ENCODE results near the gene RGS21. TPM values are rescaled to one million over a fixed set of nuclear protein-coding genes. Genes with fewer than 3 reads are reported as not detected.

Gene RGS21, protein sequence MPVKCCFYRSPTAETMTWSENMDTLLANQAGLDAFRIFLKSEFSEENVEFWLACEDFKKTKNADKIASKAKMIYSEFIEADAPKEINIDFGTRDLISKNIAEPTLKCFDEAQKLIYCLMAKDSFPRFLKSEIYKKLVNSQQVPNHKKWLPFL
- not detected in 2 replicates for total RNA-seq (ENCODE audit: low replicate concordance)

DNA sequence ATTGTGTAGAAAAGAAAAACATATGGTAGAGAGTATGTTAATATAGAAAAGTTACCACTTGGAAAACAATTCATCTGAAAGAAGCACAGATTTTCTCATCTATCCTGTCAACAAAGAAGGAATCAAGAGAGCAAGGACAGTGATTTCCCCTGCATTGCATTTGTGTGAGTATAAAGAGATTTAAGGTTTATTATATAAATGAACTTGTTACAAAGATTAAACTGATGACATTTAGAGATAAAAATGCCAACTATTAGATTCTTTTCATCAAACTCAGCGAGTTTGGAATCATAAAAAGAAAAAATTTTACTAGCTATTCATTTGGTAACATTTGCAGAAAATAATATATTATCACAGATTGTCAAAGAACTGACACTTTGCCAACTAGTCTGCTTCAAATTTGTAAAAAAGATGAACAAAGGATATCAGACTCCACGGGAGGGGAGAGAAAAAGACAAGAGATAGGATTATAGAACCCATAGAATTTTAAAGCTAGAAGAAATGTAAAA lies at the start of gene RGS21:
TSS of gene RGS21 (plus strand) at position 51 of the 509 bp plus-strand sequence. CDS start 26,045 bp downstream, outside the sequence.
- Histone ChIP-seq H3K4me3 (no peak within 1 kb of the TSS), H3K4me1 (no peaks in the 10 kb centered on the region), H3K79me2 (ENCODE audit: low read depth) (no peaks in the 10 kb centered on the region), H3K9me3 (ENCODE audit: low read depth) (no peaks in the 10 kb centered on the region), H3K4me2 (no peak within 1 kb of the TSS), H3K36me3 (no peaks in the 10 kb centered on the region), H3K9ac (no peak within 1 kb of the TSS), H2AFZ (replicated peaks) (no peak within 1 kb of the TSS), H3F3A (ENCODE audit: low read depth) (no peaks in the 10 kb centered on the region), H4K20me1 (ENCODE audit: low read depth) (no peaks in the 10 kb centered on the region), H3K27me3 (no peaks in the 10 kb centered on the region), H3K27ac (no peak within 1 kb of the TSS)
- no peaks in the 10 kb centered on the region for H3K27me3 Mint-ChIP-seq (ENCODE audit: insufficient read depth, low read depth)
- DNase-seq (ENCODE audit: low spot score), result no peak
- H3K4me1 Mint-ChIP-seq, result no peaks in the 10 kb centered on the region
- H3K9me3 Mint-ChIP-seq, result no peaks in the 10 kb centered on the region
- H3K4me3 Mint-ChIP-seq, result no peak within 1 kb of the TSS
- no peaks in the 10 kb centered on the region for H3K36me3 Mint-ChIP-seq
- TF ChIP-seq EZH2phosphoT487 (IDR thresholded peaks at IDR 0.05) (no peak), EZH2 (IDR thresholded peaks at IDR 0.05) (no peak)
- TF ChIP-seq, protein P1, sequence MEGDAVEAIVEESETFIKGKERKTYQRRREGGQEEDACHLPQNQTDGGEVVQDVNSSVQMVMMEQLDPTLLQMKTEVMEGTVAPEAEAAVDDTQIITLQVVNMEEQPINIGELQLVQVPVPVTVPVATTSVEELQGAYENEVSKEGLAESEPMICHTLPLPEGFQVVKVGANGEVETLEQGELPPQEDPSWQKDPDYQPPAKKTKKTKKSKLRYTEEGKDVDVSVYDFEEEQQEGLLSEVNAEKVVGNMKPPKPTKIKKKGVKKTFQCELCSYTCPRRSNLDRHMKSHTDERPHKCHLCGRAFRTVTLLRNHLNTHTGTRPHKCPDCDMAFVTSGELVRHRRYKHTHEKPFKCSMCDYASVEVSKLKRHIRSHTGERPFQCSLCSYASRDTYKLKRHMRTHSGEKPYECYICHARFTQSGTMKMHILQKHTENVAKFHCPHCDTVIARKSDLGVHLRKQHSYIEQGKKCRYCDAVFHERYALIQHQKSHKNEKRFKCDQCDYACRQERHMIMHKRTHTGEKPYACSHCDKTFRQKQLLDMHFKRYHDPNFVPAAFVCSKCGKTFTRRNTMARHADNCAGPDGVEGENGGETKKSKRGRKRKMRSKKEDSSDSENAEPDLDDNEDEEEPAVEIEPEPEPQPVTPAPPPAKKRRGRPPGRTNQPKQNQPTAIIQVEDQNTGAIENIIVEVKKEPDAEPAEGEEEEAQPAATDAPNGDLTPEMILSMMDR (IDR thresholded peaks at IDR 0.05), result no peak
- no peak within 1 kb of the TSS for H3K27ac Mint-ChIP-seq

DNA sequence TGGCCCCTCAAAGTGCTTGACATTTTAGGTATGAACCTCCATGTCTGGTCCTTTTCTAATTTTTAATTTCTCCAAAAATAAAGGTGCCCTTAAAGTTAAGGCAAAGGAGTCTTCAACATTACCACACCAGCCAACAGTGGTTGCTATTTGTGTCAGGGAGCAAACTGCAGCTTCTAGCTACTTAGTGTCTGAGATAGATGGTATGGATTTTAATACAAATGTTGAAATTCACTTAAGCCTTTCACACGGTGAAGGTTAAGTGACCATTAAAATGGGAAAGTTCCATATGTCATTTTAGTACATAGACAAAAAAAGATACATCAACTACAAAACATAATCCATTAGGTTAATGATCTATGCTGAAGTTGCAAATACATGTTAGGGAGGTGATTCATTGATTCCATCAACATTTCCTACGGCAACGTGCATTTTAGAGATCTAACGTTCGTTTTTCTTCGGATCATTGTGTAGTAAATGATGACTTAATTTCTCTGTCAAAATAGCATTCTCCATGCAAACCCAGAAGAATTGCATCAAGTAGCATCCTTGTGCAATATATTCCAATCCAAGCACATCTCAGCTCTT lies 48.2 kb upstream of the RGS21 start:
- no peaks in the 10 kb centered on the region for H3K36me3 ChIP-seq
- Mint-ChIP-seq H3K27me3 (ENCODE audit: insufficient read depth, low read depth) (no peaks in the 10 kb centered on the region), H3K27ac (no peak overlapping the region)

DNA sequence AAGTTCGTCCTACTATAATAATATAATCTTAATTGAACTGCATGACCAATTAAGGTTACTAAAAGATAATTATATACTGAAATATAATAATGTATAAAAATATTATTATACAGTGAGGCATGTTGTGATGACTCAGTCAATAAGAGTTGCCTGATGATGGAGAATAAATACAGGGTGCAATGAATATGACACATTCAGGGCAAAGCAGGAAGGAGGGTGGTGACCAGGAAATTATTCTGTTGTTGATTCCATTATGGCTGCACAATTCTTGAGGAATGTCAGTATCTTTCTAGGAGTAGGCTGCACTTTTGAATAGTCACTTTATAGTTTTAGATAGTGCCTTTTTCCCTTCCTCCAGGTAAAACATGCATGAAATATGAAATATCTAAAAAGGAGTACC lies 46.4 kb upstream of the RGS21 start:
- Histone ChIP-seq H3K9me3 (ENCODE audit: low read depth) (no peaks in the 10 kb centered on the region), H3K27me3 (no peaks in the 10 kb centered on the region), H2AFZ (replicated peaks) (no peak overlapping the region), H3K27ac (no peak overlapping the region), H3F3A (ENCODE audit: low read depth) (no peaks in the 10 kb centered on the region), H4K20me1 (ENCODE audit: low read depth) (no peaks in the 10 kb centered on the region), H3K4me3 (no peak overlapping the region), H3K36me3 (no peaks in the 10 kb centered on the region), H3K4me1 (no peaks in the 10 kb centered on the region), H3K79me2 (ENCODE audit: low read depth) (no peaks in the 10 kb centered on the region), H3K4me2 (no peak overlapping the region), H3K9ac (no peak overlapping the region)
- H3K36me3 Mint-ChIP-seq, result no peaks in the 10 kb centered on the region
- no peak overlapping the region for H3K27ac Mint-ChIP-seq
- no peak for DNase-seq (ENCODE audit: low spot score)
- H3K4me1 Mint-ChIP-seq, result no peaks in the 10 kb centered on the region
- H3K4me3 Mint-ChIP-seq, result no peak overlapping the region
- no peaks in the 10 kb centered on the region for H3K27me3 Mint-ChIP-seq (ENCODE audit: insufficient read depth, low read depth)
- no peaks in the 10 kb centered on the region for H3K9me3 Mint-ChIP-seq
- TF ChIP-seq EZH2 (IDR thresholded peaks at IDR 0.05) (no peak), EZH2phosphoT487 (IDR thresholded peaks at IDR 0.05) (no peak)
- TF ChIP-seq, protein P1 (IDR thresholded peaks at IDR 0.05), result no peak

More for the DNA sequence above, 48.2 kb upstream of the RGS21 start:
- Histone ChIP-seq H3F3A (ENCODE audit: low read depth) (no peaks in the 10 kb centered on the region), H3K9me3 (ENCODE audit: low read depth) (no peaks in the 10 kb centered on the region), H4K20me1 (ENCODE audit: low read depth) (no peaks in the 10 kb centered on the region), H3K9ac (no peak overlapping the region), H3K79me2 (ENCODE audit: low read depth) (no peaks in the 10 kb centered on the region), H3K27ac (no peak overlapping the region), H2AFZ (replicated peaks) (no peak overlapping the region), H3K27me3 (no peaks in the 10 kb centered on the region), H3K4me2 (no peak overlapping the region), H3K4me1 (no peaks in the 10 kb centered on the region), H3K4me3 (no peak overlapping the region)
- Mint-ChIP-seq H3K4me3 (no peak overlapping the region), H3K4me1 (no peaks in the 10 kb centered on the region), H3K9me3 (no peaks in the 10 kb centered on the region), H3K36me3 (no peaks in the 10 kb centered on the region)
- TF ChIP-seq EZH2phosphoT487 (IDR thresholded peaks at IDR 0.05), result no peak
- TF ChIP-seq, protein P1 (IDR thresholded peaks at IDR 0.05), result no peak
- TF ChIP-seq EZH2 (IDR thresholded peaks at IDR 0.05), result no peak
- no peak for DNase-seq (ENCODE audit: low spot score)

All from neural progenitor cell (in vitro differentiated cells).